Prostate gland (tissue), 2 donors: ENCODE measurements around the gene TAF6.
A peak's percentile ranks its signal among the peaks of the same experiment; 100 is the strongest.

ENCODE experiments used
- CTCF ChIP-seq, 4 experiments: fragments of 200-600 bp in 2 of 4; fragments of 450-650 bp in 2 of 4; sonication (generic) in 2 of 4; IDR thresholded peaks; 1 replicate in 3 of 4; 2 replicates in 1 of 4; pipeline ENCODE4 v1.5.1; 2016 to 2019; ENCODE audit warnings: antibody characterized with exemption in 4 of 4, mild to moderate bottlenecking in 2 of 4, moderate library complexity in 2 of 4
- POLR2A ChIP-seq: fragments of 450-650 bp; IDR thresholded peaks from one replicate; pipeline ENCODE4 v1.6.1; 2016; ENCODE audit warnings: antibody characterized with exemption, mild to moderate bottlenecking
- POLR2AphosphoS5 ChIP-seq: sonication (generic); formaldehyde crosslinking; IDR thresholded peaks from one replicate; pipeline ENCODE4 v1.6.1; 2017; ENCODE audit warnings: antibody characterized with exemption

- peak; percentile 94 to 98 (median 97) for TF ChIP-seq CTCF (IDR thresholded peaks at IDR 0.05)
- TF ChIP-seq POLR2A: peak; percentile 32
- TF ChIP-seq POLR2AphosphoS5: peak; percentile 98
These were observed 37.5 kb downstream of the TAF6 start, which contains the start of gene ZNF3 for GRCh38 chr7:100081535-100082102.
